Measurements from ENCODE around the gene COMT.
"Not testable (repeated sequence)": the region's sequence is repeated elsewhere in the genome, so short reads cannot be mapped to it uniquely, and the experiment has no call there.

The COMT gene

DNA sequence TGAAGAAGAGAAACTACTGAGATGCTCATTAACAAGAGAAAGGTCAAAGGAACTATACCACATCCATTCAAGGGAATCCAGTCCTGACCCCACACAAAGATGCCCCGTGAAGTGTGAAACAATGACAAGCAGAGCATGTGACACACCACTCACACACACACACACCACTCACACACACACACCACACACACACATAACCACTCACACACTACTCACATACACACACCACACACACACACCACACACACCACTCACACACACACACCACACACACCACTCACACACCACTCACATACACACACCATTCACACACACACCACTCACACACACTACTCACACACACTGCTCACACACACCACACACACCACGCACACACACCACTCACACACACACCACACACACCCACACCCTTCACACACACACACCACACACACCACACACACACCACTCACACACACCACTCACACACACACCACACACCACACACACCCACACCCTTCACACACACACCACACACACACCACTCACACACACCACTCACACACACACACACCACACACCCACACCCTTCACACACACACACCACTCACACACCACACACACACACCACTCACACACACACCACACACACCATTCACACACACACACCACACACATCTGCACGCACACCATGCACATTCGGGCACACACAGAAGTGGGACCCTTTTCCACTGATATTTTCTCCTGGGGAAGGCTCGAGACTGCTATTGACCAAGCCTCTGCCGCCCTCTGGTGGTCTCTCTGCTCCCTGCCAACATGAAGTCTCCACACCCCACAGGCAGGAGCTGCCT is 32.0 kb upstream of the COMT start:
- DNase-seq, result peak; percentile 77 to 81

DNA sequence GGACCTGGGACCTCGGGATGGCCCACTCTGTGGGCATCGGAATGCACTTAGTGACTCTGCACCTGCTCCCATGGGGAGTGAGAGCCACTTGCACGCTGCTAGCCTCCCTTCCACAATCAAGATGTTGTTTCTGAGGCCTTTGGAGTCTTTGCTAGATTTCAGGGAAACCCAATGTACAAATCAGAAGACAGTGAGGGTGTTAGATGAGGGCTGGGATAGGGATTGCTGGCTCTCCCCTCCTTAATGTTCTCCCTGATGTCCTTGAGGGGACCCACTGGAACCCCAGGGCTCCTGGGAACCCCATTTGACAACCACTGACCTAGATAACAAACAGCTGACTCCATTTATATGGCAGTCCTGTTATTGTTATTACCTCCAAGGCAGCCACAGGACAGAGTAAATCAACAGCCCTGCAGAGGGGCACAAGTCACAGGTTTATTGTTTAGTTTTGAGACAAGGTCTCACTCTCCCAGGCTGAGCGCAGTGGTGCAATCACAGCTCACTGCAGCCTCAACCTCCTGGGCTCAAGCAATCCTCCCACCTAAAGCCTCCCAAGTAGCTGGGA is 31.3 kb upstream of the COMT start:
- no peak for DNase-seq

DNA sequence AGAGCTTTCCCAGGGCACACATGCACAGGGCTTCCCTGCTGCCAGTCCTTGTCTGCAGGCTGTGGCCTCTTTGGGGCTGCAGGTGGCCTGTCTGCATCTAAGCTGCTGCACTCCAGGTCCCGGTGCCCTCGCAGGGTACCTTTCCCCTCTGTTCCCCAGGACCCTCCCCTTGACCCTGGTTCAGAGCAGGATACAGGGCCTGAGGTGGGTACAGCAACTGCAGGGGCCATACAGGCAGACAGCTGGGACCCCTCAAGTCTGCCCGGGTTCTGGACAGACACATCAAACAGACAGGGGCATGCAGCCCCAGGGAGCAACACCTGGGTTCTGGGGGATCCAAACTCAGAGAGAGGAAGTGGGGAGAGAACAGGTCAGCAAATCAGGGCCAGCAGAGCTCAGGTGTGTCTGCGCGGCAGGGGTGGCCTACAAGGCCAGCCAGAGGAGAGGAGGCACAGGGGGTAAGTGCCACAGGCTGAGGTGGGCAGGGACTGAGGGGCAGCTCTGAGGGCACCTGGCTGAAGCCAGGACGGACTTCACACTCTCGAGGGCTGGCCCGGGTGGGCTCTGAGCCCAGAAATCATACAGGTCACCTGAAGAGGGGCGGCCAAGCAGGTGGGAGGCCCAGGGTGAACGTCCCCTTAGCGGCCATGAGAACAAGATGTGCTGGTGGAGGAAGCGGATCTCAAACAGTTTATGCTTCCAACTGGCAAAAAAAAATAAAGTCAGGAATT is 29.9 kb upstream of the COMT start:
- no peak for DNase-seq

DNA sequence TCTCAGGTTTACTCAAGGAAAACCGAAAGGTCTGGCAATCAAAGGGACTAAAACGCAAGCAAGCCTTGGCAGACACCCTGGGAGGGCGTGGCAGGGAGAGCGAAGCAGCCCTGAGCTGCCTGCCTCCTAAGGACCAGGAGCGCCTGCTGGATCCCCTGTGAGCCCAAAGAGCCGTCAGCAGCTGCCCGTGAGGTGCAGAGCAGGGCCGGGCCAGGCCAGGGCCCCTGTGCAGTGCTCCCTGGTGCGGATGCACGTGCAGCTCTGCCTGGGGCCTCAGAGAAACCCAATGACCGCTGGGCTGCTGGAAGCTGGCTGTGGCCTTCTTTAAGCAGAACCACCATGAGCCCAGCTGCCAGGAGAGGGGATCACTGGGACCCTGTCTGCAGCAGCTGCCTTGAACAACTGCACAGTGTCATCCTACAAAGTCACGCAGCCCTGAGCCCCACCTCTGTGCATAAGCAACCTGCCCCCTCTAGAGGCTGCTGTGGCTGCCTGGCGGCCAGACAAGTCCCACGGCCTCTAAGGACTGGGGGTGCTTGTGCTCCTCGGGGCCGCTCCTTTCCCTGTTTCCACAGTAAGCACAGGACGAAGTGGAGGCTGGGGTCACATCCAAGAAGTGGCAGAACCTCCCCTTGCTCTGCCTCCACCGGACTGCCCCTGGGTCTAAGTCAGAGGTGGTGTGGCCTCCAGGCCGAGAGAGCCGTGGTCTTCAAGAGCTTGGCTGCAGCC is 29.1 kb upstream of the COMT start:
- no peak for DNase-seq

DNA sequence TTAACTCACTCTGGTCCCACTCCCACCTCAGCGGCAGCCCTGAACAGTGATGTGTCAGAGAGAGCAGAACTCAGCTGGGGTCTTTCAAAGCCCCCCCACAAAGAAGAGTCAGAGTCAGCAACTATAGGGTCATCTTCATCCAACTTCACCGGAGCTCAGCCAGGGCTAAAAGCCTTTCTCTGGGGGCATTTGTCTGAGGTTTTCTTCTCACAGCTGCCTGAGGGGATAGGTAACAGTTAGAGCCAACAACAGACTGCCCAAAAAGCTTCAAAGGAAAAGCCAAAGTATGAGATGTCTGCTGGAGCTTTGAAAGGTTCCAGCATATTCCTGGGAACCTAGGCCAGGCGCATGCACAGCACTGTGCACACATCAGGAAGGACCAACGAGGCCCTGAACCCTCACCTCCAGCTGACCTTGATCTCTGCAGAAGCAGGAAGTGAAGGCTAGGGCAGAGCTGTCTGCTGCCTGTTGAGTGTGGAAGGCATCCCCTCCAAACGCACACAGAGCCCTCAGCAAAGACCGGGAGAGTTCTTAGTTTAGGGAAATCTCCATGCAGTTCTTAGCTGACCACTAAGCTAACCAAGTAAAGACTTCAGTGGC is 28.1 kb upstream of the COMT start:
- DNase-seq, result no peak

DNA sequence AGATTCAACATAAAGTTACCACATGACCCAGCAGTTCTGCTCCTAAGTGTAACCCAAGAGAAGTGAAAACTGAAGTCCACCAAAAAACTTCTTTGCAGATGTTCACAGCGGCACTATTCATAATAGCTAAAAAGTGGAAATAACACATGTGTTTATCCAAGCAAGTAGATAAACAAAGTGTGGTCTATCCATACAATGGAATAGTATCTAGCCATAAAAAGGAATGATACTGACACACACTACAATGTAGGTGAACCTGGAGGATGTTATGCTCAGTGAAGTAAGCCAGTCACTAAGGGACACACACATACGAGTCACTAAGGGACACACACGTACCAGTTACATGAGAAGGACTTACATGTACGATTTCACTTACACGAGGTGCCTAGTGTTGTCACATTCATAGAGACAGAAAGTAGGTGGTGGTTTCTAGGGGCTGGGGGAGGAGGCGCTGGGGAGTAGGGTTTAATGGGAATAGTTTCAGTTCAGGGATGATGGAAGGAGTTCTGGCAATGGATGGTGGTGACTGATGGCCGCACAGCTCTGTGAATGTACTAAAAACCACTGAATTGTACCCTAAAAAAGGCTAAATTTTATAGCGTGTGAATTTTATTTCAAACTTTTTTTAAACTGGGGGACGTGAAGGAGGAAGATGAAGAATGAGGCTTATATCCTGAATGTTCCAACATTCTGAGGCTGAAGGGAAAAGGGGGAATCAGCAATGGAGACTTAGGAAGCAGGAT is 27.2 kb upstream of the COMT start:
- DNase-seq, result no peak

DNA sequence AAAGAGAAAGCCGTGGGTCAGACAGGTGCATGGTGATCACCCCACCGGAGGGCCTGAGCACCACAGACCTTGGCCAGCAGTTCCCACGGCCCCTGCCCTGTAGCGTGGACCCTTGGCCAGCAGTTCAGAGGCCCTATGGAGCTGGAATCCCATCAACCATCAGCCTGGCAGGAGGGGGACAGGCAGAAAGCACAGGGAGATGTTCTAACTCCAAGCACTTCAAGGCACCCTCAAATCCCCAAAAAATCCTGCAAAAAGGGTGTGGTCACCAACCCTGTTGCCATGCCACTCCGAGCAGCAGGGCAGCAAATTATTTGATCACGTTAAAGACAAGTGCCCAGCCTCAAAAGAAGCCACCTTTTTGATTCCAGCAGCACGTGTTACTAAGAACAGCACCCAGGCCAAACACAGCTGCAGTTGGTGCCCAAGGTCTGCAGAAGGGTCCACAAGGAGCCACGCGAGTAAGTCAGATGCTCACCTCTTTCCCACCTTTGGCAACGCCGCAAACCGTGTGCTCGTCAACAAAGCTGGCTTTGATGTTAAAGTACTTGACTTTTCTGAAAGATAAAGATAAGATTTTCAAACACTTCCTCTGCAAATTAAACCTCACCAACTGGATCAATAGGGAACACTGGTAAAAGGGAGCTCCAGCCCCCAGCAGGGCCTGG is 26.2 kb upstream of the COMT start:
- no peak for DNase-seq

DNA sequence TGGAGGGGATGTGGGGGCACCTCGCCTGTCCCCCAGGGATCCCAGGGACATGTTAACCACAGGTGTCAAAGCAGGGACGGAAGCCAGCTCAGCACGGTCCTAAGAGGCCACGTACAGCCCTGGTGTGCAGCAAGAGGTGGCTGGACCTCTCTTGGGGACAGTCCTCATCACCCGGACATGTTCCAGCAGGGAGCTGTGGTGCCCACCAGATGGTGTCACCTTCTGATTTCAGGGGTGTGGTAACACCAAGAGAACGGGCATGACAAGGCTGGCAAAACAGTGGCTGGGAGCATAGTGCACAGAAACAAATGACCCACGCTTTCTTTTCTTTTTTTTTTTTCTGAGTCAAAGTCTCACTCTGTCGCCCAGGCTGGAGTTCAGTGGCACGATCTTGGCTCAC is 25.6 kb upstream of the COMT start:
- DNase-seq, result no peak

DNA sequence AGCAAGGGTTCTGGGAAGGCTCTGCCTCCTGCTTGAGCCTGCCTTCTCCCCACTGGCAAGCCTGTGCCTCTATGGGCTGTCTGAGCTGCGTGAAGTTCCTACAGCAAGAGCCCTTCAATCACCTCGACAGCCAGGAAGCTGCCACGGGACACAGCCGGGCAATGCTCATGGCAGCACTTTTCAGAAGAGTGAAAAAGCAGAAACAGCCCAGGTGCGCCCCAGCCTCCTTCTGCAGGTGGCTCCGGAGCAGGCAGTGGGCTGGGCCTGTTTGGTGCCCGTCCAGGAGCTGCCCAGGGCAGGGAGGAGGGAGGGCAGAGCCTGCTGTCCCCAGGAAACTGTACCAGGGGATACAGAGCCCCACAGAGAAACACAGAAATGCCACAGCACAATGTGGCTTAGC is 24.6 kb upstream of the COMT start:
- DNase-seq, result no peak

DNA sequence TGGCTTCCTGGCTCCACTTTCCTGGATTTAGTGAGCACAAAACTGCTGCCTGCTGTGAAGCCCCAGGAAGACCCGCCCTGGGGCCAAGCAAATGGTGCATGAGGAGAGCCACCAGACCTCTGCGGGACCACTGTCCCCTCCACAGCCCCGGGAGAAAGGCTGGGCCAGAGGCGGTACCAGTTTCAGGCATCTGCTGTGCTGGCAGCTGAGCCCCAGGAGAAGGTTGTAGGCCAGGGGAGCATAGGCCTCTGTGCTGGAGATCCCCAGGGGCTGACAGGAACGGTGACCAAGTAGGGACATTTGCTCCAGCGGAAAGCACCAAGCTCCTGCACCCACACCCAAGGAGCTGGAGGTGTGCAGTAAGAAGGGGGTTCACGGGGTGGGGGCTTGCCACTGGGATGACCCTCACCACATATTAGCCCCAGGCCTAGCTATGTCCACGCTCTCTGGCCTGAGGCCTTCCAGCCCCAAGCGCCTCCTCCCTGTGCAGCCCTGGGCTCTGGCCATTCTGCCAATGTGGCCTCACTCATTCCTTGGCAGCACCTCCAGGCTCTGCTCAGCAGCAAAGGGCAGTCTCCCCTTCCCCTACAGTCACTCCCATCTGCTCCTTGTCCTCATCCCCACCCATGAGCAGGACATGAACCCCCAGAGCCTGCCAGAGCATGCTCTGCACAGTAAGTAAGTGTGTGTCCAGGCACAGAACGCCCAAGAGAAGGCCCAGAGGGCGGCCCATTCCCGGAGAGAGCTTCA is 24.0 kb upstream of the COMT start:
- no peak for DNase-seq

DNA sequence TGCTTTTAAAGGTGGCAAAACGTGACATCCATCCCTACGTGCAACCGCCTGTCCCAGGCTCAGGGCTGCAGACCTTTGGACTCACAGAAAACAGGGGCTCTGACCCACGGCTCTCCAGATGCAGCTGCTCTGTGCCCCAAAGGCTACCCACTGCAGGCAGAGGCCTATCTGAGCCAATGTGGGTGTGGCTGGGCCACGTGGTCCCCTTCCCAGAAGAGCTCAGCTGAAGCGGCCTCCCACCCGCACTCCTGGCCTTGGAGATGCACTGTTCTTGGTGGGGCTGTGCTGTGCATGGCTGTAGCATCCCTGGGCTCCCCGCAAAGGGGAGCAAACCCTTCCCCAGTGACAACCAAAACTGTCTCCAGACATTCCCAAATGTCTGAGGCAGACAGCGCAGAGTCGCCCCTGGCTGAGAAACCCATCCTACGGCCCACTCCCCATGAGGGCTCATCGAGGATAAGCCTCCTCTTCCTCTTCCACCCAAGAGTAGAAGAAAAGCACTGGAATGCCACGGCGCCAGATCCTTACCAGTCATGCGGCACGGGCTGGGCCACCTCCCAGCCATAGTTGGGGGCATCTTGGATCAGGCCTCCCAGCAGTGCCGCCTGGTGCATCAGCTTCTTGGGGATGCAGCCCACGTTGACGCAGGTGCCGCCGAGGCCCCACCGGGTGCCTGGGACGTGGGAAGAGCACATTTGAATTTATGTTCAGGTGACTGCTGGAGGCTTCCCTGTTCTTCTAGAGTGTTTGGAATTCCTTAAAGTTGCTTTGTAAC is 23.1 kb upstream of the COMT start:
- no peak for DNase-seq

DNA sequence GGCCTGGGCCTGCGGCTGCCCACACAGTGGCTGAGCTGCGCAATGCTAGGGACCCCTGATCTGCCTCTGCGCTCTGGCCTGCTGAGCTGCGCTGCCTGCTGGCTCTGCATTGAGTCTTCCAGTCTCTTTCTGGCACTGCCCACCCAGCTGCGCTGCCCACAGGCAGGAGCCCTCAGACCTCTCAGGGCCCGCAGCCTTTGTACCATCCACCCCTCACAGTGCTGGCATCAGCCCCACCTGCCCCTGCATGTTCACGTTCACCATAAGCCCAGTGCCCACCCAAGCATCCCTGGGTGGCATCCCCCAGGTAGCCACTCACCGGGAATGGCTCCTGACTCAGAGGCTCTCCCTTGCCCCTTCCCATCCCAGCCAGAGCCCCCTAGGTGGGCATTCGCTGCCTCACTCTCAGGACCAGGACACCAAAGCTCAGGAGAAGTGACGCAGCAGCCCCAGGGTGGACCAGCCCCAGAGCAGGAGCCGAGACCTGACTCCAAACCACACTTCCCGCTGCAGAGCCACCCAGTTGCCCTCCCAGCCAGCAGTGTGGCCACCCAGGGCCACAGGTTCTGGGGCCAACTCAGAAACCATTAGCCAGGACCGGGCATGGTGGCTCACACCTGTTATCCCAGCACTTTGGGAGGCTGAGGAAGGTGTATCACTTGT is 21.7 kb upstream of the COMT start:
- no peak for DNase-seq

DNA sequence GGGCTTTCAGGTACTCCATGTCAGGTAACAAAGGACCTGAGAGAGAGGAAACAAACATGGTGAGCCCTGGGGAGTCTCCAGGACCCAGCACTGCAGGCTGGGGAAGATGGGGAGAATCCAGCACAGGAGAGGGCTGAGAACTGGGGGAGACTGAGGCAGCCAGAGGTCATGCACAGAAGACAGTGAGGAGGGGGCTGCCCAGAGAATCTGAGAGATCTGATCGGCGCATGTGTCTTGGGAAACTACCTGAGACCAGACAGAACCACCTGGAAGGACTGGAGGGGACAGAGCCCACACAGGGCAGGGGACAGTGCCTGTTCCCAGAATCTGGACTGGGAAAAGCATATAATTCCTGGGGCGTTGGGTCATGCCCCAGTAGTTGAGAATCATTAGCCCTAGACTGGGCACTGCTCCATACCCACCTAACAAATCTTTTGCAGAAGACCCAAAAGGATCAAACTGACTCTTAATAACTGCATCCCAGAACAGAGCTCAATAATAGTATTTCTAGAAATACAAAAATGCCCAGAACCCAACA is 20.0 kb upstream of the COMT start:
- no peak for DNase-seq

DNA sequence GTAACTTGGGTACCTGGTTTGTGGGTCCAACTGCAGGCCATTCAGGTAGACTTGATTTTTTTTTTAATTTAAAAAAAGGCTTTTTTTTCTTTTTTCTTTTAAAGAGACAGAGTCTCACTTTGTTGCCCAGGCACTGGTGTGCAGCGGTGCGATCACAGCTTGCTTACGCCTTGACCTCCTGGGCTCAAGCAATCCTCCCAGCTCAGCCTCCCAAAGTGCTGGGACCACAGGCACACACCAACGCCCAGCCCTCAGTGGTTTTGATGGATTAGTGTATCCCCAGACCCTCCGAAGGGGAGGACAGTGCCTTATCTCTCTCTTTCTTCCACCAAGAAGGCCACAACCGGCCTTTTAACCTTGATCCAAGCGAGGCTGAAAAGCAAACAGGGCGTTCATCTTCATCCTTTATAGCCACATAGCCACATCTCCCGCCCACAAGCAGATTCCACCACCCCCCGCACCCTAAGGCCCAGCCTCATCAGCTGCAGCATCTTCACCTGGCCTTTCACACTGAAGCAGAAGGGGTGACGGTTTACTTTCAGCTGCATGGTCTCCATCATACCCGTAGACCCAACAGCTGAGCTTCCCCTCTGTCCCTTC is 17.6 kb upstream of the COMT start:
- DNase-seq, result no peak

DNA sequence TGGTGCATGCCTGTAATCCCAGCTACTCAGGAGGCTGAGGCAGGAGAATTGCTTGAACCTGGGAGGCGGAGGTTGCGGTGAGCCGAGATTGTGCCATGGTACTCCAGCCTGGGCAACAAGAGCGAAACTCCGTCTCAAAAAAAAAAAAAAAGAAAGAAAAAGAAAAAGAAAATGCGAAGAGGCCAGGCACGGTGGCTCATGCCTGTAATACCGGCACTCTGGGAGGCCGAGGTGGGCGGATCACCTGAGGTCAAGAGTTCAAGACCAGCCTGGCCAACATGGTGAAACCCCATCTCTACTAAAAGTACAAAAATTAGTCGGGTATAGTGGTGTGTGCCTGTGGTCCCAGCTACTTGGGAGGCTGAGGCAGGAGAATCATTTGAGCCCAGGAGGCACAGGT is 15.5 kb upstream of the COMT start:
- DNase-seq, result not testable (repeated sequence)

DNA sequence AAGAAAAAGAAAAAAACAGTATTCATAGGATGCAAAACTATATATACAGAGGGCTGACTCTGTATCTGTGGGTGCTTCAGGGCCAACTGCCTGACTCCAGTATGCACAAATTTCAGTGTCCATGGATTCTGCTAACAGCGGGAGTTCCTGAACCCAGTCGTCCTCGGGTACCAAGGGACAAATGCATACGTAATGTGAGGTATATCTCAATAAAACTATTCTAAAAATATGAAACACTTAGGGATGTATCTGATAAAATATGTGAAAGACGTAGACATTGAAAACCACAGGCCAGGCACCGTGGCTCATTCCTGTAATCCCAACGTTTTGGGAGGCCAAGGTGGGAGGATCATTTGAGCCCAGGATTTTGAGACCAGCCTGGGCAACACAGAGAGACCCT is 13.9 kb upstream of the COMT start:
- no peak for DNase-seq

DNA sequence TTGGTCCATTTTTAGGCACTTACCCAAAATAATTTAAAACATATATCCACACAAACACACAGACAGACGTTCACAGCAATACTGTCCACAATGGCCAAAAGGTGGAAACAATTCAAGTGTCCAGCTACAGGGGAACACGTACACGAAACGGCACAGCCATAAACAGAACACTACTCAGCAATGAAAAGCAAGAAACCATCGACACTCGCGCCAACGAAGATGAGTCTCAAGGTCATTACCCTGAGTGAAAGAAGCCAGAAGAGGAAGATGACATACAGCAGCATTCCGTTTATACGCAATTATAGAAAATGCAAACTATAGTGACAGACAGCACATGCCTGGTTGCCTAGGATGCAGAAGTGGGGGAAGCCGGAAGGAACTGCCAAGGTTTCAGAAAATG is 13.4 kb upstream of the COMT start:
- DNase-seq, result no peak

DNA sequence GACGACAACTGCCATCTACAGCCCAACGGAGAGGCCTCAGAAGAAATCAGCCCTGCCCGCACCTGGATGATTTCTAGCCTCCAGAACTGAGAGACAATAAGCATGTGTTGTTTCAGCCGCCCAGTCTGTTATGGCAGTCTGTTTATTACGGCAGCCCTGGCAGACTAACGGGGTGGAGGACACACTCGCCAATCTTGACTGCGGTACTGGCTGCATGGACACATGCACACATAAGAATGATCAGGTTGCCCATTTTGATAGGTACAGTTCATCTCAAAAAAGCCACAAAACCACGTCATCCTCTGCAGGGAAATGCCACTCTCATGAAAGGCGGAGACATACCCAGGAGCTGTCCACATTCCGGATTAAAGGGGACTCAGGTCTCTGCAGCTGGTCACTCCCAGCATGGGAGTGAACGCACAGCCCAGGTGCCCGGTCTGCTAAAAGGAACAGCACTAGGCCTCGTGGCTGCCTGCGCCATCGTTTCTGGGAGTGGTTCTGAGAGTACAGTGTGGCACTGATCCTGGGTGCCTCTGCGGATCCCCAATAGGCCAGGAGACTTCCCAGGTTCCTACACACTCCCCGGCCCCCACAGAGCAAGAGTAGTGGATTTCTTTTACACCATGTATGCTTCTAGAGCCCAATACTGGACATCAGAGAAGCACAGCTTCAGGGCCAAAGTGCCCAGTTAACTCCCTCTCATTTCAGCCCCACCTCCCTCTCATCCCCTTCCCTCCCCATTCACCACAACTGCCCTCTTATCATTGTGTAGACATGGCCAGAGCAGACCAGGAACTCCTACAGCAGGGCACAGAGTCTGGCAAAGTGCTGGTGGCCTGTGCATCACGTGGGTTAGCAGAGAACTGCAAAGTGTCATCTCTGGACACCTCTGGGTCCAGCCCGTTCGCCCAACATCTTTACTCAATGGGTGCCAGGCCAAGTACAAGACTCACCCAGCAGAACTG is 11.7 kb upstream of the COMT start:
- DNase-seq, result no peak
